HUES48 (cell line): ENCODE data around the gene CACNA1I.

Experiments used
- H3K27ac ChIP-seq: one replicate; pipeline ENCODE4 v1.7.0; 2013; ENCODE audit warnings: low read depth, low read length, inconsistent platforms
- H3K27me3 ChIP-seq: 2 replicates; pipeline ENCODE4 v1.6.1; 2013; ENCODE audit warnings: mild to moderate bottlenecking, low read length; ENCODE audit not compliant: control insufficient read depth, insufficient read depth
- H3K36me3 ChIP-seq: 2 replicates; pipeline ENCODE4 v1.6.1; 2013; ENCODE audit warnings: low read length; ENCODE audit not compliant: control insufficient read depth, insufficient read depth
- H3K4me1 ChIP-seq: 2 replicates; pipeline ENCODE4 v1.6.1; 2013; ENCODE audit warnings: mild to moderate bottlenecking, low read length; ENCODE audit not compliant: control insufficient read depth, insufficient read depth
- H3K4me3 ChIP-seq: 2 replicates; pipeline ENCODE4 v1.5.1; 2013; ENCODE audit warnings: mild to moderate bottlenecking, low read depth, low read length
- H3K9ac ChIP-seq: 2 replicates; pipeline ENCODE4 v1.6.1; 2013; ENCODE audit warnings: mild to moderate bottlenecking, low read depth, low read length, moderate library complexity
- H3K9me3 ChIP-seq: 2 replicates; pipeline ENCODE4 v1.6.1; 2013; ENCODE audit warnings: low read length; ENCODE audit not compliant: control insufficient read depth, insufficient read depth

Gene CACNA1I

GRCh38 chr22:39688186-39688785, 117.7 kb downstream of the CACNA1I start:
- H3K27ac ChIP-seq = no peak overlapping the region
- no peaks in the 10 kb centered on the region for H3K4me1 ChIP-seq
- no peak overlapping the region for H3K9ac ChIP-seq
- H3K4me3 ChIP-seq = no peak overlapping the region
- 0 out of 2 replicates have a peak, but pooled peaks cover 3% of the 10 kb centered on the region for H3K27me3 ChIP-seq
- H3K36me3 ChIP-seq = no peaks in the 10 kb centered on the region
- H3K9me3 ChIP-seq = no peaks in the 10 kb centered on the region

DNA sequence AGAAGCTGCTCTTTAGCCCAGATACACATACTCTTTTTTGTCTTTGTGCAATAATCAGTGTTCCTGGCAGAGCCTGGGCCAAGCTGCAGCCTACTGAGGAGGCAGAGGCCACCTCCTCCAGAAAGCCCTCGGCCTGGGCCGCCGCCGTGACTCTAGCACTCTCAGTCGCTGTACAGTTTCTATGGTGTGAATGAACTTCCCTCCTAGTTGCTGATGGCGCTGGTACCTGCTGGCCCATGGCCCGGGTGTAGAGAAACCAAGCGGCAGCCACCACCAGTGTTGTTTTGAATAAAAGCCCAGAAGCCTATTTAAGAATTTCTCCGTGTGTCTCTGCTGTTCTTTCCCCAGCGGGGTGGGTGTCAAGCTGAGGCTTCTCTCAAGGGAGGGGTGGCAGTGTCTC, 118.9 kb downstream of the CACNA1I start:
- H3K27me3 ChIP-seq = 0 out of 2 replicates have a peak, but pooled peaks cover 3% of the 10 kb centered on the region
- H3K9me3 ChIP-seq = no peaks in the 10 kb centered on the region
- H3K36me3 ChIP-seq = no peaks in the 10 kb centered on the region
- H3K27ac ChIP-seq = no peak overlapping the region
- H3K4me1 ChIP-seq = no peaks in the 10 kb centered on the region
- no peak overlapping the region for H3K4me3 ChIP-seq
- no peak overlapping the region for H3K9ac ChIP-seq

DNA sequence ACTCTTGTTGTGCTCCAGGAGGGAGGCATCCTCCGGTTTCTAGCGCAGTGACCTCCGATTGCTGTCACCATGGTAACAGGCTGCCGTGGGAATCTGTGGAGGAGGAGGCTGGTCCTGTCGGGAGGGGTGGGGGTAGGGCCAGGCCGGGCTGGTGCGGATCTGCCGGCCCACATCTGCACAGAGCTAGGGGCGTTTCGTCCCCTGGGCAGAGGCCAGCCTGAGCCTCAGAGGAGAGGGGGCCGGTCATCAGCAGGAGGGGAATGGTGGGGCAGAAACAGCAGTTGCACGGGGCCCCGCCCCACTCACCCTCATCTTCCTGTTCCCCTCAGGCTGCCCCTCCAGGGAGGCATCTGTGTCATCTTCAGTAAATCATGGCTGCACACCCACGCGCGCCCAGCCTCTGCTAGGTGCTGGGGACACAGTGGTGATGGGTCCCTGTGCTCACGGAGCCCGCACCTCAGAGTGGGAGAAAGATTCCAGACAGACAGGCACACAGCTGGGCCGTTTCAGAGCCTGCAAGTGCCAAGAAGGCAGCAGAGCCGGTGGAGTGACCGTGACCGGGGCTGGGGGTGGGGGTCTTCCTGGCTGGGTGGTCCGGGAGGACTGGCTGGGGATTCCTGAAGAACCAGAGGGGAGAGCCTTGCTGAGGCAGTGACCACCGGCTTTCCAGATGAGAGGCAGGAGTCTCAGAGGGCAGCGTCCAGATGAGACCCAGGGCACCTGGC, 120.5 kb downstream of the CACNA1I start:
- H3K36me3 ChIP-seq = no peaks in the 10 kb centered on the region
- H3K4me1 ChIP-seq = no peaks in the 10 kb centered on the region
- no peaks in the 10 kb centered on the region for H3K9me3 ChIP-seq
- H3K4me3 ChIP-seq = no peak overlapping the region
- H3K27ac ChIP-seq = no peak overlapping the region
- H3K9ac ChIP-seq = no peak overlapping the region
- 0 out of 2 replicates have a peak, but pooled peaks cover 3% of the 10 kb centered on the region for H3K27me3 ChIP-seq

GRCh38 chr22:39693943-39694500, 123.5 kb downstream of the CACNA1I start:
- H3K9ac ChIP-seq = no peak overlapping the region
- 0 out of 2 replicates have a peak, but pooled peaks cover 3% of the 10 kb centered on the region for H3K27me3 ChIP-seq

GRCh38 chr22:39697790-39698430, 127.4 kb downstream of the CACNA1I start:
- no peak overlapping the region for H3K27ac ChIP-seq
- no peak overlapping the region for H3K4me3 ChIP-seq
- H3K9me3 ChIP-seq = no peaks in the 10 kb centered on the region
- H3K4me1 ChIP-seq = no peaks in the 10 kb centered on the region
- no peaks in the 10 kb centered on the region for H3K36me3 ChIP-seq
- H3K9ac ChIP-seq = no peak overlapping the region
- no peaks in the 10 kb centered on the region for H3K27me3 ChIP-seq

More at GRCh38 chr22:39693943-39694500, 123.5 kb downstream of the CACNA1I start:
- no peak overlapping the region for H3K27ac ChIP-seq
- H3K4me1 ChIP-seq = no peaks in the 10 kb centered on the region
- H3K4me3 ChIP-seq = no peak overlapping the region
- H3K36me3 ChIP-seq = no peaks in the 10 kb centered on the region
- no peaks in the 10 kb centered on the region for H3K9me3 ChIP-seq

DNA sequence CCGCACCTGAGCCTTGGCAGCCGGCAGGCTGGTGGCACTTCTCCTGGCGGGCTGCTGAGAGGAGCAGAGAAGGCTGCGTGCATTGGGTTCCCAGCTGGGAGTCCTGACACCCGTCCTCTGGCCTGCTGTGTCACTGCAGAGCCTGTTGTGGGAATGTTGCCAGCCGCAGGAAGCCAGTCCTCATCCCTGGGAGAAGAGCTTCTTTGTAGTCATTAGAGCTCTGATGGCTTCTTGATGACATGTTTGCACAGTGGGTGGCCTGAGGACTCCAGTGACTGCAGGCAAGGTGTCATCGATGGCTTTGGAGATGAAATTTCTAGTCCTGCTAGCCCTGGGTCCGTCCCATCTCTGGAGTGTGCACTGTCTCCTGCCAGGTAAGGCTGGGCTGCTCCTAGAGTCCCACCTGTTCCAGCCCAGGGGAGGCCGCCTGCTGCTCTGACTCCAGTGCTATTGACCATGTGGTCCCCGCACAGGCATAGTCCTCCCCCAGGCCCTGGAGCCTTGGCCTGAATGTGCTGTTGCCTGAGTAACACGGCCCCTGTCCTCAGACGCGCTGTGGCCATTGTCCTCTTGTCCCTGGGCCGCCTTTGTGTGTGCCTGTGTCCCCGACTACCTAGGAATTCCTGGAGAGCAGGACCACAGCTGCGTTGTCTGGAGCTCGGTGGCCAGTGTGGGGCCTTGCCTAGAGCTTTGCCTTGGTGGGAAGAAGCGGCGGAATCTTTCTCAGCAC, 129.2 kb downstream of the CACNA1I start:
- Histone ChIP-seq H3K27ac (no peak overlapping the region), H3K36me3 (no peaks in the 10 kb centered on the region), H3K9ac (no peak overlapping the region), H3K4me1 (no peaks in the 10 kb centered on the region), H3K27me3 (no peaks in the 10 kb centered on the region), H3K9me3 (no peaks in the 10 kb centered on the region), H3K4me3 (no peak overlapping the region)

GRCh38 chr22:39700565-39700964, 130.0 kb downstream of the CACNA1I start:
- Histone ChIP-seq H3K36me3 (no peaks in the 10 kb centered on the region), H3K27ac (no peak overlapping the region), H3K4me3 (no peak overlapping the region), H3K9me3 (no peaks in the 10 kb centered on the region), H3K4me1 (no peaks in the 10 kb centered on the region), H3K9ac (no peak overlapping the region), H3K27me3 (no peaks in the 10 kb centered on the region)

DNA sequence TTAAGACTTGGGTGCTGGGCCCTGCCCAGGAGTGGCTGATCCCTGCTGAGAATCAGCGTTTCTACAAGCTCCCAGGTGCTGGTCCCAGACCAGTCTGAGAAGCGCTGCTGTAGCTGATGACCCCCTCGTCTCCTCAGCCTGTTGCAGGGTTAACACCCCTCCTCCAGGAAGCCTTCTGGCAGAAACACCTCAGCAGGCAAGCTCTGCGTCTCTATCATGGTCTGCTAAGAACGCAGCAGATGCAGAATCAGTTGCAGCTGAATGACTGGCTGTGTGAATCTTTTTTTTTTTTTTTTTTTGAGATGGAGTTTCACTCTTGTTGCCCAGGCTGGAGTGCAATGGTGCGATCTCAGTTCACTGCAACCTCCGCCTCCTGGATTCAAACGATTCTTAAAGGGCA, 132.5 kb downstream of the CACNA1I start:
- H3K27ac ChIP-seq = no peak overlapping the region
- no peaks in the 10 kb centered on the region for H3K36me3 ChIP-seq
- H3K27me3 ChIP-seq = no peaks in the 10 kb centered on the region
- no peak overlapping the region for H3K4me3 ChIP-seq
- no peaks in the 10 kb centered on the region for H3K9me3 ChIP-seq
- H3K9ac ChIP-seq = no peak overlapping the region
- H3K4me1 ChIP-seq = peaks cover 9% of the 10 kb centered on the region

GRCh38 chr22:39703928-39704639, 133.5 kb downstream of the CACNA1I start:
- Histone ChIP-seq H3K9ac (no peak overlapping the region), H3K9me3 (no peaks in the 10 kb centered on the region), H3K4me1 (peaks cover 9% of the 10 kb centered on the region), H3K4me3 (no peak overlapping the region), H3K27ac (no peak overlapping the region), H3K36me3 (no peaks in the 10 kb centered on the region), H3K27me3 (no peaks in the 10 kb centered on the region)

GRCh38 chr22:39705386-39705785, 134.8 kb downstream of the CACNA1I start:
- H3K4me1 ChIP-seq = peaks cover 9% of the 10 kb centered on the region
- no peaks in the 10 kb centered on the region for H3K27me3 ChIP-seq
- no peaks in the 10 kb centered on the region for H3K36me3 ChIP-seq
- H3K9ac ChIP-seq = no peak overlapping the region
- H3K9me3 ChIP-seq = no peaks in the 10 kb centered on the region
- no peak overlapping the region for H3K4me3 ChIP-seq
- H3K27ac ChIP-seq = no peak overlapping the region
